HepG2 (cell line): ENCODE measurements around the gene SFI1. TPM values are rescaled to one million over a fixed set of nuclear protein-coding genes. Genes with fewer than 3 reads are reported as not detected.

Source experiments
- ATAC-seq: fragments of 200-7000 bp; cut with Tn5 transposase; 3 replicates; pipeline ENCODE4 v1.9.1; 2020; ENCODE audit warnings: mild to moderate bottlenecking, moderate library complexity
- BruUV-seq: library from RNA; stranded (reverse); fragments of 400-500 nt; replicated peaks from 2 replicates; lab custom pipeline; 2021; lab: Mats Ljungman, UMichigan
- CTCF ChIA-PET: fragments of 300-600 bp; formaldehyde crosslinking; extraction: SDS; loops from one replicate; lab custom pipeline; 2021; ENCODE audit warnings: low total read pairs, inconsistent platforms, low intra/inter-chr PET ratio; lab: Yijun Ruan, JAX
- POLR2A ChIA-PET: fragments of 350-600 bp; sonication (Branson Sonifier 250); formaldehyde crosslinking; loops from one replicate; lab custom pipeline; 2020; ENCODE audit warnings: antibody characterized with exemption, inconsistent platforms; lab: Yijun Ruan, JAX
- DNase-seq: peaks from one replicate; pipeline ENCODE4 v3.0.0-alpha.2; 2015; ENCODE audit warnings: low spot score
- FAIRE-seq: peaks from 3 replicates; lab custom pipeline; 2011; peaks lifted over from hg19 to GRCh38; lab: Jason Lieb, UNC
- H2AFZ ChIP-seq: one replicate; pipeline ENCODE4 v1.6.1; 2011; ENCODE audit warnings: low read length, inconsistent platforms
- H3K27ac ChIP-seq: fragments of 300-600 bp; 3 replicates; pipeline ENCODE4 v1.8.0; 2011; ENCODE audit warnings: mixed run types, mild to moderate bottlenecking, mixed read lengths, low read length, inconsistent platforms; ENCODE audit not compliant: insufficient read depth; ENCODE audit errors: extremely low read length
- H3K27me3 ChIP-seq, 2 experiments: fragments of 200-600 bp in 1 of 2; 2 replicates in 1 of 2; 3 replicates in 1 of 2; pipeline versions ENCODE4 v1.6.0 to v1.8.0; 2011; ENCODE audit warnings: low read length in 2 of 2, mild to moderate bottlenecking in 2 of 2, moderate library complexity in 2 of 2, inconsistent platforms in 1 of 2; ENCODE audit not compliant: insufficient read depth in 2 of 2, control insufficient read depth in 1 of 2
- H3K36me3 ChIP-seq, 2 experiments: fragments of 200-600 bp in 1 of 2; replicated peaks in 1 of 2; 2 replicates in 1 of 2; 3 replicates in 1 of 2; pipeline versions ENCODE4 v1.5.1 to v1.8.0; 2011; ENCODE audit warnings: low read length in 2 of 2, inconsistent platforms in 1 of 2; ENCODE audit not compliant: insufficient read depth in 2 of 2, control insufficient read depth in 1 of 2
- H3K4me1 ChIP-seq: 2 replicates; pipeline ENCODE4 v1.5.1; 2012; ENCODE audit warnings: low read length, inconsistent platforms; ENCODE audit not compliant: insufficient read depth
- H3K4me2 ChIP-seq: 2 replicates; pipeline ENCODE4 v1.6.0; 2011; ENCODE audit warnings: low read depth, low read length, inconsistent platforms
- H3K4me3 ChIP-seq, 3 experiments: fragments of 200-600 bp in 1 of 3; sonication (generic), shearing (Covaris generic) in 1 of 3; replicated peaks in 1 of 3; 2 replicates each; pipeline ENCODE4 v1.5.1; 2011 to 2016; ENCODE audit warnings: low read length in 3 of 3, inconsistent platforms in 2 of 3, low read depth in 2 of 3, mild to moderate bottlenecking in 2 of 3, control low read depth in 1 of 3, mixed read lengths in 1 of 3; ENCODE audit not compliant: insufficient read depth in 1 of 3
- H3K79me2 ChIP-seq: one replicate; pipeline ENCODE4 v1.6.1; 2011; ENCODE audit warnings: low read length, inconsistent platforms; ENCODE audit not compliant: insufficient read depth
- H3K9ac ChIP-seq: 2 replicates; pipeline ENCODE4 v1.6.0; 2011; ENCODE audit warnings: mild to moderate bottlenecking, low read depth, low read length, inconsistent platforms; ENCODE audit not compliant: insufficient read depth
- H3K9me3 ChIP-seq: 2 replicates; pipeline ENCODE4 v1.5.1; 2012; ENCODE audit warnings: mild to moderate bottlenecking, low read length
- H4K20me1 ChIP-seq: 2 replicates; pipeline ENCODE4 v1.6.0; 2011; ENCODE audit warnings: inconsistent platforms, mild to moderate bottlenecking, low read length, moderate library complexity; ENCODE audit not compliant: insufficient read depth
- GABPA ChIP-seq, 2 experiments: IDR thresholded peaks; 2 replicates each; pipeline ENCODE4 v1.6.1; 2011 to 2016; ENCODE audit warnings: low read depth in 2 of 2, low read length in 1 of 2, missing biosample characterization in 1 of 2, missing genetic modification characterization in 1 of 2
- MED1 ChIP-seq: sonication (generic); formaldehyde crosslinking; IDR thresholded peaks from 2 replicates; pipeline ENCODE4 v1.4.0; 2020; ENCODE audit warnings: missing genetic modification reagents
- MIXL1 ChIP-seq: IDR thresholded peaks from 2 replicates; pipeline ENCODE4 v1.6.1; 2016
- NFYC ChIP-seq: IDR thresholded peaks from 2 replicates; pipeline ENCODE4 v1.6.1; 2016; ENCODE audit warnings: missing genetic modification reagents, missing compliant biosample characterization
- TCF12 ChIP-seq, 2 experiments: fragments of 450-650 bp in 1 of 2; sonication (generic) in 1 of 2; formaldehyde crosslinking in 1 of 2; IDR thresholded peaks; 2 replicates each; pipeline versions ENCODE4 v1.6.1 to v1.8.0; 2017 to 2022; ENCODE audit warnings: antibody characterized with exemption in 1 of 2, mild to moderate bottlenecking in 1 of 2, missing genetic modification reagents in 1 of 2, moderate library complexity in 1 of 2
- ZBTB43 ChIP-seq: sonication (generic); formaldehyde crosslinking; conservative IDR thresholded peaks from 2 replicates; pipeline ENCODE4 v1.4.0; 2020; ENCODE audit warnings: missing genetic modification reagents
- WGBS: methylation state at CpG from one replicate; pipeline ENCODE4 v1.1.6; 2017; ENCODE audit warnings: low lambda C conversion rate; 5-methylcytosine and 5-hydroxymethylcytosine counted together
- in situ Hi-C: cut with HindIII; loops from 2 replicates; pipeline ENCODE4 v1.10.0; 2017; ENCODE audit warnings: low pct_unique_long_range_greater_than_20kb; ENCODE audit not compliant: extremely low pct_ligation_motif_present
- intact Hi-C: fragments of 100-400 bp; cut with micrococcal nuclease; formaldehyde crosslinking; loops from one replicate; pipeline ENCODE4 v1.10.0; 2022; ENCODE audit not compliant: unreplicated experiment
- polyA plus RNA-seq, 8 experiments: library from polyadenylated mRNA; depleted of rRNA in 3 of 8; stranded (reverse) in 7 of 8; unstranded in 1 of 8; fragments of >200 nt; fragmentation: Illumina TruSeq in 4 of 8; extraction: Trizol in 4 of 8; gene quantifications; 2 replicates each; pipeline versions ENCODE4 v1.2.1 to v1.2.3, GENCODE V29; 2011 to 2016; ENCODE audit warnings: low read depth in 4 of 8, missing spikeins in 1 of 8, mixed read lengths in 1 of 8; ENCODE audit not compliant: insufficient read depth in 1 of 8
- total RNA-seq, 5 experiments: library from RNA; depleted of rRNA; stranded (reverse); fragments of >200 nt; fragmentation: Illumina TruSeq; extraction: Trizol; gene quantifications; 2 replicates each; pipeline ENCODE4 v1.2.3, GENCODE V29; 2016; ENCODE audit warnings: low read depth in 1 of 5
- TF ChIP-seq, protein P1 (sequence below): sonication (generic); formaldehyde crosslinking; IDR thresholded peaks from 2 replicates; pipeline ENCODE4 v1.8.0; 2022; ENCODE audit warnings: missing genetic modification reagents, low read depth, mild to moderate bottlenecking, borderline replicate concordance
- TF ChIP-seq, protein P2 (sequence below): sonication (generic); formaldehyde crosslinking; IDR thresholded peaks from 2 replicates; pipeline ENCODE4 v1.8.0; 2022; ENCODE audit warnings: mild to moderate bottlenecking, missing genetic modification reagents; ENCODE audit not compliant: insufficient replicate concordance

The SFI1 gene
- total and polyA plus RNA-seq, 2 of the 13 experiments (the other 11 are each of a cell fraction or from before 2014, with no cell fraction given), result 20.5 to 40.1 TPM

GRCh38 chr22:31475800-31476199, 20.5 kb upstream of the SFI1 start:
- Histone ChIP-seq H3K27ac (no peak overlapping the region), H3K4me3 (no peak overlapping the region), H3K27me3 (no peaks in the 10 kb centered on the region), H3K9ac (no peak overlapping the region), H3K4me1 (no peaks in the 10 kb centered on the region), H3K9me3 (no peaks in the 10 kb centered on the region), H3K79me2 (peaks cover 29% of the 10 kb centered on the region), H4K20me1 (no peaks in the 10 kb centered on the region), H3K36me3 (peaks cover 5 to 50% of the 10 kb centered on the region in 2 experiments), H3K4me2 (no peak overlapping the region), H2AFZ (no peak overlapping the region)
- DNase-seq, result no peak
- BruUV-seq, result no TSS peak
- ChIA-PET POLR2A (no interaction called here), CTCF (no interaction called here)
- TF ChIP-seq NFYC (CRISPR knock-in tag) (no peak), ZBTB43 (no peak)
- in situ Hi-C loops (no loop called here), intact Hi-C loops (no loop called here)
- FAIRE-seq, result no peak
- 91% methylated on average over 3 of the region's 3 CpGs for WGBS
- ATAC-seq, result no peak

GRCh38 chr22:31477329-31477728, 19.0 kb upstream of the SFI1 start:
- no peak overlapping the region for H2AFZ ChIP-seq
- H3K36me3 ChIP-seq, result peaks cover 9 to 51% of the 10 kb centered on the region in 2 experiments
- H3K79me2 ChIP-seq, result peaks cover 38% of the 10 kb centered on the region
- ChIA-PET POLR2A (no interaction called here), CTCF (no interaction called here)
- H3K27ac ChIP-seq, result no peak overlapping the region
- no peak for DNase-seq
- no TSS peak for BruUV-seq
- TF ChIP-seq MIXL1 (CRISPR knock-in tag) (no peak), TCF12 (IDR thresholded peaks at IDR 0.05) (no peak), TCF12 (CRISPR knock-in tag; IDR thresholded peaks at IDR 0.05) (no peak), MED1 (no peak), GABPA (IDR thresholded peaks at IDR 0.05; ENCODE audit: low read depth, low read length) (no peak), GABPA (CRISPR knock-in tag; IDR thresholded peaks at IDR 0.05; ENCODE audit: low read depth) (no peak)
- TF ChIP-seq, protein P1, sequence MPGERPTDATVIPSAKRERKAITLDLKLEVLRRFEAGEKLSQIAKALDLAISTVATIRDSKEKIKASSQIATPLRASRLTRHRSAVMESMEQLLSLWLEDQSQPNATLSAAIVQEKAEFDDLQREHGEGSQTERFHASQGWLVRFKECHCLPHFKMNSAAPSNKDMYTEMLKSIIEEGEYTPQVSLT (CRISPR knock-in tag), result no peak
- TF ChIP-seq, protein P2, sequence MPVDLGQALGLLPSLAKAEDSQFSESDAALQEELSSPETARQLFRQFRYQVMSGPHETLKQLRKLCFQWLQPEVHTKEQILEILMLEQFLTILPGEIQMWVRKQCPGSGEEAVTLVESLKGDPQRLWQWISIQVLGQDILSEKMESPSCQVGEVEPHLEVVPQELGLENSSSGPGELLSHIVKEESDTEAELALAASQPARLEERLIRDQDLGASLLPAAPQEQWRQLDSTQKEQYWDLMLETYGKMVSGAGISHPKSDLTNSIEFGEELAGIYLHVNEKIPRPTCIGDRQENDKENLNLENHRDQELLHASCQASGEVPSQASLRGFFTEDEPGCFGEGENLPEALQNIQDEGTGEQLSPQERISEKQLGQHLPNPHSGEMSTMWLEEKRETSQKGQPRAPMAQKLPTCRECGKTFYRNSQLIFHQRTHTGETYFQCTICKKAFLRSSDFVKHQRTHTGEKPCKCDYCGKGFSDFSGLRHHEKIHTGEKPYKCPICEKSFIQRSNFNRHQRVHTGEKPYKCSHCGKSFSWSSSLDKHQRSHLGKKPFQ (CRISPR knock-in tag), result no peak
- no peaks in the 10 kb centered on the region for H3K27me3 ChIP-seq
- no peaks in the 10 kb centered on the region for H4K20me1 ChIP-seq
- in situ Hi-C loops (no loop called here), intact Hi-C loops (no loop called here)
- WGBS, result 95% methylated on average over 4 of the region's 4 CpGs
- H3K9ac ChIP-seq, result no peak overlapping the region
- H3K4me2 ChIP-seq, result no peak overlapping the region
- no peak for FAIRE-seq
- no peak overlapping the region for H3K4me3 ChIP-seq
- H3K9me3 ChIP-seq, result no peaks in the 10 kb centered on the region
- no peak for ATAC-seq
- no peaks in the 10 kb centered on the region for H3K4me1 ChIP-seq
